Adipose tissue (tissue), 3 donors: ENCODE results near the gene TACR2. TPM values are rescaled to one million over a fixed set of nuclear protein-coding genes. Genes with fewer than 3 reads are reported as not detected.

Experiments used
- H3K27ac ChIP-seq: one replicate; pipeline ENCODE4 v1.5.1; 2013; ENCODE audit warnings: low read depth, low read length
- WGBS, 3 donors: extraction: QIAGEN DNeasy Blood & Tissue Kit; methylation state at CpG; one replicate each; pipeline ENCODE4 v1.1.7; 2013; 5-methylcytosine and 5-hydroxymethylcytosine counted together
- polyA plus RNA-seq, 3 donors: library from polyadenylated mRNA; stranded (reverse); fragments of 200-250 nt; gene quantifications; one replicate each; pipeline ENCODE4 v1.2.3, GENCODE V29; 2013
- donor health status: healthy with polysubstance abuse.
- donor health status: Bipolar disorder and iron deficiency.
- donor health status: healthy.

Gene TACR2
- polyA plus RNA-seq, 3 donors, result 0.34 to 0.85 (median 0.36) TPM

- H3K27ac ChIP-seq, result no peak overlapping the region
- WGBS, 3 donors, result 80 to 83% (median 82%) methylated on average over 4 of the region's 4 CpGs
Observed at GRCh38 chr10:69426376-69426727, 9.6 kb upstream of the TACR2 start.

DNA sequence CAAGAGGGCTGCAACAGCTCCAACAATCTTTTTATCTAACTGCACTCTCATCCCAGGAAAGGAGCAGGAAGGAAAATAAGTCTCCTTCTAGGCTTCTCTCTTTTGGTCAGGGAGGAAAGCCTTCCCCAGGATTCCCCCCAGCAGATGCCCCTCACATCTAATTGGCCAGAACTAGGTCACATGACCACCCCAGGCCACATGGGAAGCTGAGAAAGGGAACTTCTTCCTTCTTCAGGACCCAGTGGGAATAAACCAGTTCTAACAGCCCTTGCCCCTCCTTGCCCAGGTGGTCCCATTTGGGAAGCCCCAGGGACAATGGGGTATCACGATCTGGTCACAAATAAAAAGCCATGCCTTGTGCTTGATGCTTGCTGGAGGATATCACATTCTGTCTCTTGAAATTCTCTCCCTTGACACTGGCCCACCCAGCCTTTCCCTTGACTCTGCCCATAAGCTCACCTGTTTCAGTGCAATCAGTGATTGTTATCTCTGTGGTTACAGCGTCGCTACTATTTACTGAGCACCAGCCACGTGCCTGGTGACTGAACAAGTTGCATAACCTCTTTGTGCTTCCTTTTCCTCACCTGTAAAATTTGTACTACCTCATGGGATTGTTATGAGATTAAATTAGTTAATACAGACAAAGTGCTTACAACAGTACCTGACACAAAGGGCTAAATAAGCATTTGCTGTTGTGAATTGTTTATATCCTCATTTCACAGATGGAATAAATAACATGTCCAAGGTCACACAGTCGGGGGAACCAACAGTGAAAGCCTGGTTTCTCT lies 9.0 kb upstream of the TACR2 start:
- 27 to 51% (median 47%) methylated on average over 5 of the region's 5 CpGs for WGBS, 3 donors
- no peak overlapping the region for H3K27ac ChIP-seq

DNA sequence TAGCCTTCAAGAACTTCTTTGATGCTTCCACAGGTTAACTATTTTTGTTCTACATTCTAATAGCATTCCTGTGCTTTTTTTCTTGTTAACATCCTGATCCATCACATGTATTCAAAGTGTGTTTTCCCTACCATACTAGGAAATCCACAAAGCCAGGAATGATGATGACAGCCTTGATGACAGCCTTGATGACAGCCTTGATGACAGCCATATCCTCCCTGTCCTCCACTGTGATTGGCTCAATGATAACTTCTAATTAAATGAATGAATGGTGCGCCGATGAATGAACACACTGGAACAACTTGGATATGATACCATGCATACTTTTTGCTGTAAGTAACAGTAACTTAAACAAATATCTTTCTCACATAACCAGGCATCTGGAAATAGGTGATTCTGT lies 8.3 kb upstream of the TACR2 start:
- H3K27ac ChIP-seq, result no peak overlapping the region

DNA sequence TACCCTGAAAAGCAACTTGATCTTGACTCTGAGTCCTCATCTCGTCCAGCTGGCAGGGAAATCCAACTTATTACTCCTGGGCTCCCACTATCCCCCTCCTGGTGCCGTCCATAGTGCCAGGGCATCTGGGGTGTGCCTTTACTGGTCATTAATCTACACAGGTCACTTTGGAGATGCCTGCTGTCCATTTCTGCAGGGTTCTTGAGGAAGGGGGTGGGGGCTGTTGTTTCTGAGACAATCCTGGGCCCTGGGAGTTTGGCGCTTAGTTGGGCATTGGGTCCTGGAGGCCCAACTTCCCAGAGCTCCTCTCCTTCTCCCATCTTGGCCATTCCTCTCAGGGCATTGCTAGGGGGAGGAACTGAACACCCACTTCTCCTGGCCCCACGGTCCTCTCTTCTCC lies 6.0 kb upstream of the TACR2 start:
- WGBS, 3 donors, result 81 to 87% (median 85%) methylated on average over 4 of the region's 4 CpGs
- H3K27ac ChIP-seq, result no peak overlapping the region

More for the DNA sequence above, 8.3 kb upstream of the TACR2 start:
- 96 to 97% (median 96%) methylated on average over 2 of the region's 2 CpGs for WGBS, 3 donors

GRCh38 chr10:69421611-69422308 lies 5.0 kb upstream of the TACR2 start:
- no peak overlapping the region for H3K27ac ChIP-seq
- 54 to 65% (median 64%) methylated on average over 13 of the region's 13 CpGs for WGBS, 3 donors

GRCh38 chr10:69419744-69420126 lies 3.0 kb upstream of the TACR2 start:
- H3K27ac ChIP-seq, result no peak overlapping the region
- WGBS, 3 donors, result 83 to 85% (median 84%) methylated on average over 10 to 11 of the region's 11 CpGs

DNA sequence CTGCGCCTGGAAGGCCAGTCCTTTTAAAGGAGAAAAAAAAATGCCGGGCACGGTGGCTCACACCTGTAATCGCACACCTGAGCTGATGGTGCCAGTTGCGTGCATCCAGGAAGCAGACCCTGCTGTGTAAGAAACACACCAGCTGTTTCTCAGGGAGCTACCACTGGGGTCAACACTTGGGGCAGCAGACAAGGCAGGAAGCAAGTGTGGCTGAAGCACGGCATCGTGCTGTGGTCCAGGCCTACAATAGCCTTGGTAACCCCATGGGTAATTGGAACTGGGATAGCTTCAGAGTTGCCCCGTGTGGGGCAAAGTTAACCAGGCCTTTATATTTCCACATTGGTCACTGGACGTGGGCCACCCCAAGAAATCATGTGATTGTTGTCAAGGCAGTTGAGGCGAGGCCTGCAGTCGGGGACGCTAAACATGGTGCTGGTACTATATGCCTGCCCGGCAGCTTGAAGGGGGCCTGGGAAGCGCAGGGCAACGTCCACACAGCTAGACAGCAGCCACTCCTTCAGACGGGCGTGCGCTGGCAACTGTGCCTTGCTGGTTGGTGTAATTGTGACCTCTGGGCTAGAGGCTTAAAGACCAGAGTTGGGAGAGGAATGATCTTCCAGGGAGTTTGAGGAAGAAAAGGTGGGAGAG lies 2.5 kb upstream of the TACR2 start:
- no peak overlapping the region for H3K27ac ChIP-seq
- 91 to 94% (median 93%) methylated on average over 18 of the region's 18 CpGs for WGBS, 3 donors

GRCh38 chr10:69418052-69418752 lies 1.5 kb upstream of the TACR2 start:
- no peak overlapping the region for H3K27ac ChIP-seq
- 71 to 78% (median 75%) methylated on average over 8 of the region's 8 CpGs for whole genome bisulfite sequencing, 3 donors

DNA sequence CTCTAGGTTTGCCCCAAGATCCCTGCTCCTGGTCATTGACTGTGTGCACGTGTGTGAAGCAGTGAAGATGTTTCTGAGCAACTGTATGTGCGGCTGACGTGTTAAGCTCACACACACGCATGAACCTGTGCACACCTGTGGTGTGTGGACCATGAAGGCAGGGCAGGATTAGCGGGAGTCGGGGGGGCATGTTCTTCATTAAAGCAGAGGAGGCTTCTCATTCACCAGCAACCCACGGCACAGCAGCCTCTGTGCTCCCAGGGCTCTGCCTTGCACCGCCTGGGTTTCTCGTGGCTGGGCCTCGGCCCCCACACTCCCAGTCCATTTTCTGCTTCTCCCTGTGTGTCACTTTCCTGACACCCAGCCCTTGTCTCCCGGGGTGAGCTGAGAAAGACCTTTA lies 824 bp upstream of the TACR2 start:
- 84 to 87% (median 86%) methylated on average over 11 of the region's 11 CpGs for WGBS, 3 donors
- H3K27ac ChIP-seq, result no peak overlapping the region

GRCh38 chr10:69415951-69416350 lies 767 bp downstream of the TACR2 start:
- WGBS, 3 donors, result 92 to 96% (median 94%) methylated on average over 10 of the region's 10 CpGs
- H3K27ac ChIP-seq, result no peak overlapping the region

- 81 to 87% (median 85%) methylated on average over 13 of the region's 13 CpGs for WGBS, 3 donors
- no peak overlapping the region for H3K27ac ChIP-seq
Observed at GRCh38 chr10:69415049-69415448, 1.7 kb downstream of the TACR2 start.

- 84 to 89% (median 89%) methylated on average over 20 of the region's 20 CpGs for WGBS, 3 donors
- H3K27ac ChIP-seq, result no peak overlapping the region
Observed at GRCh38 chr10:69414036-69415018, 2.4 kb downstream of the TACR2 start.

DNA sequence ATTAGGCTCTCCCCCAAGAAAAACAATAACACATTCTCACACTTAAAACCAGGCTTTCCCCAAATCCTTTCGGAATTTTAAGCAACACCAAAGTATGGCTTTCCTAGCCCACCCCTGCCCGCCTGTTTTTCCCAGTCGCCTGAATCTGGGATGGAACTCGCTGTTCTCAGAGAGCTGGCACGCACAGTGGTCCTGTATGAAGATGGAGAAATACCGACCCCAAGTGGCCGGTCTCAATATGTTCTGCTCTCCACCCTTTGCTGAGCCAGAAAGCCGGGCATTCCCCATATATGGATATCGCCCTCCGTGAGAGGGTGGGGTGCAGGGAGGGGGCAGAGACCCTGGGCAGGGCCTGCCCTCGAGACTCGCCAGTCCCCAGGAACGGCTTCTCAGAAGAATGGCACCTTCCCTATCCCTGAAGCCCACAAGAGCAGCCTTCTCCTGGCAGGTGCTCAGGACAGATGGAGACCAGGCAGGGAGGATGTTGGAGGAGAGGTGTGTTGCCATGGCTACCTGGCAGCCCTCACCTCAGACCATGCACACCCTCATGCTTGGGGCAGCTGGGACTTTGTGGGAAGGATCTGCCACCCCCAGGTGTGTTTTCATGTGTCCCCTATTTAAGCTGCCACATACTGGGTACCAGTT lies 3.4 kb downstream of the TACR2 start:
- no peak overlapping the region for H3K27ac ChIP-seq
- 6 to 7% (median 6%) methylated on average over 13 of the region's 13 CpGs for WGBS, 3 donors

DNA sequence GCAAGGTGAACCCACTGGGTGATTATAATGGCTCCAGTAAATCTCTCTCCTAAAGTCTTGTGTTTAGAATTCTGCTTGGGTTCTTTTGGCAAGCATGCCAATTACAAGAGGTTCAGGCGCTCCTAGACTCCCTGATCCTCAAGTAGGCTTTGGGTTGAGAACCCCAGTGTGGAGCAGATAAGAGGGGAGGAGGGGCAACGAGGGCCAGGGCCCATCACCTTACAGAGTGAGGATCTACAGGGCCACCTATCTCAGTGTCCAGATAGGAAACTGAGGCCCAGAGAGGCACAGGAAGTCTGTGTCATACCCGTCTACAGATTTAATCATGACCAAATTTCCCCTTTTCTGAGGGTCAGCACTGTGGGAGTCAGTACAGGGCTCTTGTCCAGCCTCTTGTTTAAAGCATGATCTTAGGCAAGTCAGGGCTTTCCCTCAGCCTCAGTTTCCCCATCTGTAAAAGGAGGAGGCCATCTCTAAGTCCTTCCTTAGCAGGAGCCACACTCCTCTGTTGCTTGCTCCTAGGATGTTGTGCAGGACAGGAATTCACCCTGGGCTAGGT lies 4.4 kb downstream of the TACR2 start:
- no peak overlapping the region for H3K27ac ChIP-seq
- 68 to 75% (median 73%) methylated on average over 3 of the region's 3 CpGs for WGBS, 3 donors

- H3K27ac ChIP-seq, result no peak overlapping the region
Observed at GRCh38 chr10:69411476-69411875, 5.2 kb downstream of the TACR2 start.

DNA sequence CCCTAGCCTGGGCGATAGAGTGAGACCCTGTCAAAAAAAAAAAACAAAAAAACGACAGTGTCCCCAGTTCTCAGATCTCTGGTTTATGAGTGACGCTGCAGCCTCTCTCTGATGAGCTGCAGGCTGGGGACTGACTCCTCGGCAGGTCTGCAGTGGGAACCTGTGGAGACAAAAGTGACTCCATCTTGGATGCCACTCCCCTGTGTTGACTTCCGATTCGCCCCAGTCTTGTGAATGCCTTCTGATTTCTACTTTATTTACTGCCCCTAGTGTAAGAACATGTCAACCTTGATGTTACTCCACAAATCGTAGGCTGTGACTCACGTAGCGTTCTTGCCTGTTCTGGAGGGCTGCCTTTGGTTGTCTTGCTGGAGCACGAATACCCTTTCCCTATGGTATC lies 6.2 kb downstream of the TACR2 start:
- WGBS, 3 donors, result 73 to 86% (median 81%) methylated on average over 10 of the region's 10 CpGs
- H3K27ac ChIP-seq, result no peak overlapping the region

More at GRCh38 chr10:69411476-69411875, 5.2 kb downstream of the TACR2 start:
- 61 to 68% (median 65%) methylated on average over 4 of the region's 4 CpGs for WGBS, 3 donors

DNA sequence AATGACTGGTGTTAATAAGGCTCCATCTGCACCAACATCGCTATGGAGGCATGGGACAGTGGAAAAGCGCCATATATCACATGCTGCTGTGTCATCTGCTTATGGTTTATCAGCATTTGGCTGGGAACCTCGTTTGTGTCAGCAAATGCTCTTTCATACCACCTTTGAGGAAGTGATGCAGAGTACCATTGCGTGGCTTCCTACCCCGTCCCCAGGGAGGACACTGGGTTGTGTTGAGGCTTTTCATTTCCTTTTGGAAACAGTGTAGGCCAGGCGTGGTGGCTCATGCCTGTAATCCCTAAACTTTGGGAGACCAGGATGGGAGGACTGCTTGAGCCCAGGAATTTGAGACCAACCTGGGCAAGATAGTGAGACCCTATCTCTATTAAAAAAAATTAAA lies 6.8 kb downstream of the TACR2 start:
- WGBS, 3 donors, result 48 to 65% (median 51%) methylated on average over 6 of the region's 6 CpGs
- no peak overlapping the region for H3K27ac ChIP-seq
